Osteoblast (primary cell): ENCODE measurements around the gene KCNC1. TPM values are rescaled to one million over a fixed set of nuclear protein-coding genes. Genes with fewer than 3 reads are reported as not detected.
A peak's percentile ranks its signal among the peaks of the same experiment; 100 is the strongest.

Source experiments
- DNase-seq: peaks from one replicate; pipeline ENCODE4 v3.0.0; 2011; ENCODE audit warnings: low spot score, mixed read lengths; ENCODE audit not compliant: insufficient read length; ENCODE audit errors: missing footprints
- H2AFZ ChIP-seq: 2 replicates; pipeline ENCODE4 v1.6.0; 2011; ENCODE audit warnings: mild to moderate bottlenecking, low read length
- H3K27ac ChIP-seq: 2 replicates; pipeline ENCODE4 v1.5.1; 2011; ENCODE audit warnings: mild to moderate bottlenecking, low read depth, low read length, moderate library complexity
- H3K27me3 ChIP-seq: 2 replicates; pipeline ENCODE4 v1.6.0; 2012; ENCODE audit warnings: mild to moderate bottlenecking, control low read depth, inconsistent platforms, low read length, moderate library complexity; ENCODE audit not compliant: insufficient read depth
- H3K36me3 ChIP-seq: 2 replicates; pipeline ENCODE4 v1.5.1; 2011; ENCODE audit warnings: mild to moderate bottlenecking, low read length, control low read depth, moderate library complexity; ENCODE audit not compliant: insufficient read depth
- H3K4me1 ChIP-seq: 2 replicates; pipeline ENCODE4 v1.5.1; 2011; ENCODE audit warnings: mild to moderate bottlenecking, low read length, control low read depth, moderate library complexity; ENCODE audit not compliant: insufficient read depth
- H3K4me2 ChIP-seq: 2 replicates; pipeline ENCODE4 v1.6.0; 2011; ENCODE audit warnings: mild to moderate bottlenecking, low read length; ENCODE audit not compliant: insufficient read depth
- H3K4me3 ChIP-seq: fragments of 200-600 bp; sonication (generic); 3 replicates; pipeline ENCODE4 v1.5.1; 2012; ENCODE audit warnings: mild to moderate bottlenecking, low read length, inconsistent platforms; ENCODE audit not compliant: insufficient read depth
- H3K79me2 ChIP-seq: 2 replicates; pipeline ENCODE4 v1.6.0; 2012; ENCODE audit warnings: mild to moderate bottlenecking, low read length, control low read depth, inconsistent platforms; ENCODE audit not compliant: insufficient read depth
- H3K9me3 ChIP-seq: 2 replicates; pipeline ENCODE4 v1.5.1; 2011; ENCODE audit warnings: low read depth, low read length, control low read depth
- H4K20me1 ChIP-seq: 2 replicates; pipeline ENCODE4 v1.6.0; 2012; ENCODE audit warnings: mild to moderate bottlenecking, low read length, control low read depth; ENCODE audit not compliant: insufficient read depth
- total RNA-seq: library from RNA; depleted of rRNA; stranded (reverse); fragments of >200 nt; gene quantifications from 2 replicates; pipeline ENCODE4 v1.2.3, GENCODE V29; 2012
- TF ChIP-seq, protein P1 (sequence below): IDR thresholded peaks from 2 replicates; pipeline ENCODE4 v1.5.1; 2011; ENCODE audit warnings: mild to moderate bottlenecking, low read depth, low read length, moderate library complexity; ENCODE audit errors: extremely low read depth

Gene KCNC1
- total RNA-seq, 1 donor = under 0.01 TPM

DNA sequence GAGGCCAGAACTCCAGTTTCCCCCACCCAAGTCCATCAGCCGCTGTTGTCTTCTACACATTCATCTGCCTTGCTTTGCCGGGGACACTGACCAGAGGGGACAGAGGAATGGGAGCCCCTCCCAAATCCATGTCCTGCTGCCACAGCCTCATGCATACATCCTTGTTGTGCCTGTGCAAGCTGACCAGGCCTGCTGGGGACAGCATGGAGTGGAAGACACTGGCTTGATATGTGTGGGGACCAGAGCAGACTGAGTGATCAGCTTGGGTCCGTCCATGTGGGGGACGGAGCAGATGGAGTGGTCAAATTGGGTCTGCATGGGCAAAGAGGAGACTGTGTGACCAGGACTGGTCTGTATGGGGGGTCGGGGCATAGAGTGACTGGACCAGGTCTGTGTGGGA lies 43.8 kb downstream of the KCNC1 start:
- Histone ChIP-seq H3K9me3 (no peaks in the 10 kb centered on the region), H3K36me3 (no peaks in the 10 kb centered on the region), H3K27ac (no peak overlapping the region), H2AFZ (no peak overlapping the region), H3K79me2 (no peaks in the 10 kb centered on the region), H3K27me3 (peaks cover 9% of the 10 kb centered on the region), H3K4me3 (no peak overlapping the region), H3K4me2 (no peak overlapping the region), H3K4me1 (no peaks in the 10 kb centered on the region), H4K20me1 (no peaks in the 10 kb centered on the region)
- TF ChIP-seq, protein P1, sequence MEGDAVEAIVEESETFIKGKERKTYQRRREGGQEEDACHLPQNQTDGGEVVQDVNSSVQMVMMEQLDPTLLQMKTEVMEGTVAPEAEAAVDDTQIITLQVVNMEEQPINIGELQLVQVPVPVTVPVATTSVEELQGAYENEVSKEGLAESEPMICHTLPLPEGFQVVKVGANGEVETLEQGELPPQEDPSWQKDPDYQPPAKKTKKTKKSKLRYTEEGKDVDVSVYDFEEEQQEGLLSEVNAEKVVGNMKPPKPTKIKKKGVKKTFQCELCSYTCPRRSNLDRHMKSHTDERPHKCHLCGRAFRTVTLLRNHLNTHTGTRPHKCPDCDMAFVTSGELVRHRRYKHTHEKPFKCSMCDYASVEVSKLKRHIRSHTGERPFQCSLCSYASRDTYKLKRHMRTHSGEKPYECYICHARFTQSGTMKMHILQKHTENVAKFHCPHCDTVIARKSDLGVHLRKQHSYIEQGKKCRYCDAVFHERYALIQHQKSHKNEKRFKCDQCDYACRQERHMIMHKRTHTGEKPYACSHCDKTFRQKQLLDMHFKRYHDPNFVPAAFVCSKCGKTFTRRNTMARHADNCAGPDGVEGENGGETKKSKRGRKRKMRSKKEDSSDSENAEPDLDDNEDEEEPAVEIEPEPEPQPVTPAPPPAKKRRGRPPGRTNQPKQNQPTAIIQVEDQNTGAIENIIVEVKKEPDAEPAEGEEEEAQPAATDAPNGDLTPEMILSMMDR = no peak
- peak; percentile 65 for DNase-seq

DNA sequence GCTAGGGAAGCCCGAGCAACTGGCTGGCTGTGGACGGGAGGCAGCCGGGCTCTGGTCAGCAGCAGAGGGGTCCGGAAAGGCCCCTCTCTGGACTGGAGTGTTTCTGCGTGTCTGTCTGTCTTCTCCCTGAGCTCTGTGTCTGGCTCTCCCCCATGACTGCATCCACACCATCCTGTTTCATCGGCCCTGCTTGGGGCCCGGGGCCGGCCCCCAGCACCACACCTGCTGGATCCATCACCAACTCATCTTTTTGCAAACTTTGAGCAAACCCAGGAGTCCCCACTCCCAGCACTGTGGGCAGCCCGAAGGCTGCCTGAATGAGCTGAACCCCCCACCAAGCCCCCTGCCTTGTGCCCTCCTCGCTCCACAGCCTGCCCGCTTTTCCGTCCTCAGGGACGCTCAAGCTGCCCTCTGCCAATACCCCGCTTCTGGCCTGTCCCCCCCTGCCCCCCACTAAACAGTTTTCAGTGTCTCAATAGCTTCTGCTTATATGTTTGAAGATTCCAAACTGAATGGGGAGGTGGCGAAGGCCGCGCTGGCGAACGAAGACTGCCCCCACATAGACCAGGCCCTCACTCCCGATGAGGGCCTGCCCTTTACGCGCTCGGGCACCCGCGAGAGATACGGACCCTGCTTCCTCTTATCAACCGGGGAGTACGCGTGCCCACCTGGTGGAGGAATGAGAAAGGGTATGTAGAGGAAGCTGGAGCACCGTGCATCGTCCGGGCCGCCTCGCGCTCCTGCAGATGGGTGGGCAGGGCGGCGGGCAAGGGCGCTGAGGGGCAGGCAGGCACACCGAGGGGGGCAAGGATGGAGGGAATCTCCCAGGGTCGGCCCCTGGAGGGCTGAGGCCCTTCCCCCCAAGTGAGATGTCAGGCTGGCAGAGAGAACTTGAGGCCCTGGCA lies 44.6 kb downstream of the KCNC1 start:
- Histone ChIP-seq H4K20me1 (no peaks in the 10 kb centered on the region), H3K4me1 (no peaks in the 10 kb centered on the region), H3K27ac (no peak overlapping the region), H3K79me2 (no peaks in the 10 kb centered on the region), H2AFZ (no peak overlapping the region), H3K27me3 (peaks cover 9% of the 10 kb centered on the region), H3K36me3 (no peaks in the 10 kb centered on the region), H3K4me3 (no peak overlapping the region), H3K4me2 (no peak overlapping the region), H3K9me3 (no peaks in the 10 kb centered on the region)
- DNase-seq = no peak
- TF ChIP-seq, protein P1 = no peak

DNA sequence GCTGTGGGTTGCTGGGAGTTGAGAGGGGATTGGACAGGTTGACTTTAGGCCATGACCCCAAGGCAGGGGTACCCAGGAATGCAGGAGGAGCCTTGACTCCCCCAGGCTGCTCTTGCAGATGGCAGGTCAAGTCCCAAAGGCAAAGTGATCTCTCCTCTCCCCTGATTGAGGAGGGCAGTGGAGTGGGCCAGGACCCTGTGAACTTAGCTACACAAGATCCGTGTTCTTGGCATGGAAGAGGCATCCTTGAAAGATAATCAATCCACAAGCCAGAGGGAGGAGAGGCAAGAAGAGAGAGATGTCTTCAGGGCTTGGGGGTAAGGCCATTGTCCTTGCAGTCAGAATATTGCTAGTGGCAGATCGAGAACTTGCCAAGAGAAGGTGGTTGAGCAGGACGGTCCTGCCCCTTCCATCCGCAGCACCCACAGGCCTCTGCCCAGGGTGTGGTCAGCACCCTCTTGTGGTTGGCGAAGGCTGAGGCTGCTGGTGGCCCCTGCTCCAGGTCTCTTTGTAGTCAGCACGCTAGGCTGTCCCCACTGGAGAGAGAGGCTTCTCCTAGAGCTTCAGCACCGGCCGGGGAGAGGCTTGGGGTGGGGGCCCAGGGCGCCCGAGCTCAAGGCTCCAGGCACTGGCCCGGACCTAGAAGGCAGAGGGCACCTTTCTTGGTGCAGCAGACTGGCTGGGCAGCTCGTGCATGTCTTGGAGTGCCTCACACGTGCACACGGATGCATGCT lies 45.4 kb downstream of the KCNC1 start:
- no peaks in the 10 kb centered on the region for H3K79me2 ChIP-seq
- DNase-seq = no peak
- no peaks in the 10 kb centered on the region for H3K4me1 ChIP-seq
- H3K27ac ChIP-seq = no peak overlapping the region
- TF ChIP-seq, protein P1 = no peak
- H3K4me3 ChIP-seq = no peak overlapping the region
- H3K9me3 ChIP-seq = no peaks in the 10 kb centered on the region
- H3K27me3 ChIP-seq = peaks cover 9% of the 10 kb centered on the region
- no peaks in the 10 kb centered on the region for H4K20me1 ChIP-seq
- no peaks in the 10 kb centered on the region for H3K36me3 ChIP-seq
- no peak overlapping the region for H3K4me2 ChIP-seq
- no peak overlapping the region for H2AFZ ChIP-seq

DNA sequence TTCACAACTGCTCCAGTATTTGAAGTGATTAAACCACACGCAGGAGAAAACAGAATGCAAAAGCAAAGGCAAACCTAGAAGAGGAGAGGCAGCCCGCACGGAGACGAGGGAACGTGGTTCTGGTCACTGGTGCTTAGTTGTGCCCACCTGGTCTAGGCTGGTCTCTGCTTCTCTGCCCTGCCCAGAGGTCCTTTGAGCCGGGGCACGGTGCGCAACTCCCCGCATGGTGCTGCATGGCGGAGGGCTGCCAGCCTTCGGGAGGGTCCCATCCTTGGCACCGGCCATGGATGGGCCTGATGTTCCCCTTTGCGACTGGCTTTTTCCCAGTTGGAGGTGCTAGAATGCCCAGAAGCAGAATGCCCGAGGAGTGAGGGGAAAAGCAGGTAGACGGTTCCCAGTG lies 46.1 kb downstream of the KCNC1 start:
- no peak overlapping the region for H3K4me3 ChIP-seq

More for the DNA sequence above, 46.1 kb downstream of the KCNC1 start:
- Histone ChIP-seq H3K27me3 (peaks cover 9% of the 10 kb centered on the region), H3K9me3 (no peaks in the 10 kb centered on the region), H4K20me1 (no peaks in the 10 kb centered on the region), H3K79me2 (no peaks in the 10 kb centered on the region), H3K4me2 (no peak overlapping the region), H3K27ac (no peak overlapping the region), H3K4me1 (no peaks in the 10 kb centered on the region), H2AFZ (no peak overlapping the region), H3K36me3 (no peaks in the 10 kb centered on the region)
- DNase-seq = no peak
- TF ChIP-seq, protein P1 = no peak
